Measurements from ENCODE around the gene ISM1. TPM values are rescaled to one million over a fixed set of nuclear protein-coding genes. Genes with fewer than 3 reads are reported as not detected.
A peak's percentile ranks its signal among the peaks of the same experiment; 100 is the strongest.

The ISM1 gene
- total RNA-seq, 2 donors from 2014 or later: 0.09 to 0.34 TPM

GRCh38 chr20:13318871-13319521 is 97.9 kb downstream of the ISM1 start:
- H3K4me3 Mint-ChIP-seq: no peak overlapping the region
- no peak for ATAC-seq (replicated peaks)
- no peak overlapping the region for H3K27ac Mint-ChIP-seq
- H3K27me3 Mint-ChIP-seq: no peaks in the 10 kb centered on the region
- H3K9me3 Mint-ChIP-seq: peaks cover 13% of the 10 kb centered on the region
- no peaks in the 10 kb centered on the region for H3K36me3 Mint-ChIP-seq (ENCODE audit: low read depth)
- H3K4me1 Mint-ChIP-seq: peaks cover 4% of the 10 kb centered on the region

- peaks cover 4% of the 10 kb centered on the region for H3K27me3 Mint-ChIP-seq
- peaks cover 6% of the 10 kb centered on the region for H3K9me3 Mint-ChIP-seq
- ATAC-seq (replicated peaks): no peak
- H3K4me1 Mint-ChIP-seq: peaks cover 4% of the 10 kb centered on the region
- H3K36me3 Mint-ChIP-seq (ENCODE audit: low read depth): no peaks in the 10 kb centered on the region
- H3K4me3 Mint-ChIP-seq: no peak overlapping the region
- H3K27ac Mint-ChIP-seq: no peak overlapping the region
Observed at GRCh38 chr20:13320702-13321101, 99.6 kb downstream of the ISM1 start.

- H3K9me3 Mint-ChIP-seq: peaks cover 6% of the 10 kb centered on the region
- ATAC-seq (replicated peaks): no peak
- H3K27me3 Mint-ChIP-seq: peaks cover 4% of the 10 kb centered on the region
- H3K36me3 Mint-ChIP-seq (ENCODE audit: low read depth): no peaks in the 10 kb centered on the region
- H3K4me3 Mint-ChIP-seq: no peak overlapping the region
- no peak overlapping the region for H3K27ac Mint-ChIP-seq
- H3K4me1 Mint-ChIP-seq: peaks cover 4% of the 10 kb centered on the region
Observed at GRCh38 chr20:13321416-13321815, 100.3 kb downstream of the ISM1 start.

- H3K4me1 Mint-ChIP-seq: peaks cover 4% of the 10 kb centered on the region
- H3K27me3 Mint-ChIP-seq: peaks cover 7% of the 10 kb centered on the region
- H3K4me3 Mint-ChIP-seq: no peak overlapping the region
- ATAC-seq (replicated peaks): no peak
- no peaks in the 10 kb centered on the region for H3K36me3 Mint-ChIP-seq (ENCODE audit: low read depth)
- peaks cover 2% of the 10 kb centered on the region for H3K9me3 Mint-ChIP-seq
- H3K27ac Mint-ChIP-seq: no peak overlapping the region
Observed at GRCh38 chr20:13322198-13322597, 101.1 kb downstream of the ISM1 start.

- Mint-ChIP-seq H3K27ac (no peak overlapping the region), H3K9me3 (no peaks in the 10 kb centered on the region), H3K4me3 (no peak overlapping the region), H3K27me3 (peaks cover 7% of the 10 kb centered on the region), H3K36me3 (ENCODE audit: low read depth) (no peaks in the 10 kb centered on the region), H3K4me1 (peaks cover 4% of the 10 kb centered on the region)
- ATAC-seq (replicated peaks): peak; percentile 29
Observed at GRCh38 chr20:13322621-13323020, 101.5 kb downstream of the ISM1 start.

GRCh38 chr20:13325033-13325432 is 104.0 kb downstream of the ISM1 start:
- Mint-ChIP-seq H3K27me3 (peaks cover 7% of the 10 kb centered on the region), H3K36me3 (ENCODE audit: low read depth) (no peaks in the 10 kb centered on the region), H3K4me1 (peaks cover 4% of the 10 kb centered on the region), H3K27ac (no peak overlapping the region), H3K9me3 (no peaks in the 10 kb centered on the region), H3K4me3 (no peak overlapping the region)
- ATAC-seq (replicated peaks): no peak

GRCh38 chr20:13325796-13326340 is 104.8 kb downstream of the ISM1 start:
- Mint-ChIP-seq H3K36me3 (ENCODE audit: low read depth) (no peaks in the 10 kb centered on the region), H3K4me3 (no peak overlapping the region), H3K27ac (no peak overlapping the region), H3K27me3 (peaks cover 7% of the 10 kb centered on the region), H3K4me1 (peaks cover 4% of the 10 kb centered on the region), H3K9me3 (no peaks in the 10 kb centered on the region)
- ATAC-seq (replicated peaks): no peak

- Mint-ChIP-seq H3K4me1 (no peaks in the 10 kb centered on the region), H3K27me3 (peaks cover 7% of the 10 kb centered on the region), H3K4me3 (no peak overlapping the region), H3K9me3 (no peaks in the 10 kb centered on the region), H3K27ac (no peak overlapping the region), H3K36me3 (ENCODE audit: low read depth) (no peaks in the 10 kb centered on the region)
- ATAC-seq (replicated peaks): no peak
Observed at GRCh38 chr20:13331536-13331935, 110.5 kb downstream of the ISM1 start.

GRCh38 chr20:13333036-13333435 is 112.0 kb downstream of the ISM1 start:
- Mint-ChIP-seq H3K9me3 (no peaks in the 10 kb centered on the region), H3K27me3 (peaks cover 3% of the 10 kb centered on the region), H3K4me1 (no peaks in the 10 kb centered on the region), H3K36me3 (ENCODE audit: low read depth) (no peaks in the 10 kb centered on the region), H3K4me3 (no peak overlapping the region), H3K27ac (no peak overlapping the region)
- ATAC-seq (replicated peaks): no peak

GRCh38 chr20:13333793-13334192 is 112.7 kb downstream of the ISM1 start:
- no peak for ATAC-seq (replicated peaks)
- Mint-ChIP-seq H3K4me1 (no peaks in the 10 kb centered on the region), H3K27ac (no peak overlapping the region), H3K36me3 (ENCODE audit: low read depth) (no peaks in the 10 kb centered on the region), H3K27me3 (peaks cover 3% of the 10 kb centered on the region), H3K9me3 (no peaks in the 10 kb centered on the region), H3K4me3 (no peak overlapping the region)

- Mint-ChIP-seq H3K27ac (no peak overlapping the region), H3K4me3 (no peak overlapping the region), H3K36me3 (ENCODE audit: low read depth) (no peaks in the 10 kb centered on the region), H3K27me3 (peaks cover 3% of the 10 kb centered on the region), H3K9me3 (no peaks in the 10 kb centered on the region), H3K4me1 (no peaks in the 10 kb centered on the region)
- ATAC-seq (replicated peaks): peak; percentile 66
Observed at GRCh38 chr20:13336308-13337089, 115.4 kb downstream of the ISM1 start.

- Mint-ChIP-seq H3K27ac (no peak overlapping the region), H3K36me3 (ENCODE audit: low read depth) (no peaks in the 10 kb centered on the region), H3K4me3 (no peak overlapping the region)
Observed at GRCh38 chr20:13337090-13337784, 116.2 kb downstream of the ISM1 start.

GRCh38 chr20:13338097-13338661 is 117.1 kb downstream of the ISM1 start:
- ATAC-seq (replicated peaks): peak; percentile 24
- H3K9me3 Mint-ChIP-seq: no peaks in the 10 kb centered on the region
- no peak overlapping the region for H3K4me3 Mint-ChIP-seq
- peaks cover under 1% of the 10 kb centered on the region for H3K27me3 Mint-ChIP-seq
- H3K4me1 Mint-ChIP-seq: no peaks in the 10 kb centered on the region
- no peaks in the 10 kb centered on the region for H3K36me3 Mint-ChIP-seq (ENCODE audit: low read depth)
- H3K27ac Mint-ChIP-seq: no peak overlapping the region

More at GRCh38 chr20:13337090-13337784, 116.2 kb downstream of the ISM1 start:
- Mint-ChIP-seq H3K4me1 (no peaks in the 10 kb centered on the region), H3K9me3 (no peaks in the 10 kb centered on the region), H3K27me3 (peaks cover 3% of the 10 kb centered on the region)
- no peak for ATAC-seq (replicated peaks)

- H3K4me1 Mint-ChIP-seq: no peaks in the 10 kb centered on the region
- no peak overlapping the region for H3K27ac Mint-ChIP-seq
- H3K36me3 Mint-ChIP-seq (ENCODE audit: low read depth): no peaks in the 10 kb centered on the region
- H3K9me3 Mint-ChIP-seq: no peaks in the 10 kb centered on the region
- H3K4me3 Mint-ChIP-seq: no peak overlapping the region
- no peak for ATAC-seq (replicated peaks)
- H3K27me3 Mint-ChIP-seq: peaks cover 3% of the 10 kb centered on the region
Observed at GRCh38 chr20:13338999-13339411, 117.9 kb downstream of the ISM1 start.
